GM21515 (cell line): ENCODE measurements around the gene SEPHS2.
"Not testable (repeated sequence)": the region's sequence is repeated elsewhere in the genome, so short reads cannot be mapped to it uniquely, and the experiment has no call there.

Experiments used
- ATAC-seq: cut with Tn5 transposase; IDR thresholded peaks from one replicate; pipeline ENCODE4 v1.9.1; 2021; ENCODE audit not compliant: unreplicated experiment

SEPHS2 gene

GRCh38 chr16:30399435-30400186 lies 46.1 kb downstream of the SEPHS2 start:
- no peak for ATAC-seq

- ATAC-seq, result no peak
Measured at GRCh38 chr16:30398661-30399434, 46.8 kb downstream of the SEPHS2 start.

GRCh38 chr16:30397776-30398660 lies 47.7 kb downstream of the SEPHS2 start:
- ATAC-seq, result no peak

- ATAC-seq, result no peak
Measured at GRCh38 chr16:30397056-30397455, 48.6 kb downstream of the SEPHS2 start.

- not testable (repeated sequence) for ATAC-seq
Measured at GRCh38 chr16:30396627-30397026, 49.0 kb downstream of the SEPHS2 start.

- no peak for ATAC-seq
Measured at GRCh38 chr16:30395992-30396585, 49.6 kb downstream of the SEPHS2 start.

GRCh38 chr16:30395155-30395991 lies 50.3 kb downstream of the SEPHS2 start, which contains the start of gene ZNF48:
Gene ZNF48 (plus strand): TSS chr16:30395420. CDS start chr16:30395795, 375 bp downstream.
- peak; percentile 61 for ATAC-seq

GRCh38 chr16:30394592-30395154 lies 51.0 kb downstream of the SEPHS2 start:
- ATAC-seq, result no peak
